Hematopoietic multipotent progenitor cell (in vitro differentiated cells): ENCODE measurements around the gene VSX2. TPM values are rescaled to one million over a fixed set of nuclear protein-coding genes. Genes with fewer than 3 reads are reported as not detected.

Experiments used
- DNase-seq, 3 donors: peaks; one replicate each; pipeline ENCODE4 v3.0.0-alpha.2; 2011 to 2015; ENCODE audit warnings: low read depth in 2 of 3, low spot score in 2 of 3
- small RNA-seq: library from RNA; depleted of rRNA; stranded (forward); fragments of <200 nt; gene quantifications from one replicate; pipeline ENCODE3, GENCODE V24; 2012
- total RNA-seq: library from RNA; depleted of rRNA; stranded (reverse); fragments of >200 nt; gene quantifications from one replicate; pipeline ENCODE4 v1.2.3, GENCODE V29; 2012

The VSX2 gene
- total RNA-seq, 1 donor = under 0.01 TPM

- no peak for DNase-seq
Measured at GRCh38 chr14:74297986-74298385, 58.7 kb downstream of the VSX2 start.

DNA sequence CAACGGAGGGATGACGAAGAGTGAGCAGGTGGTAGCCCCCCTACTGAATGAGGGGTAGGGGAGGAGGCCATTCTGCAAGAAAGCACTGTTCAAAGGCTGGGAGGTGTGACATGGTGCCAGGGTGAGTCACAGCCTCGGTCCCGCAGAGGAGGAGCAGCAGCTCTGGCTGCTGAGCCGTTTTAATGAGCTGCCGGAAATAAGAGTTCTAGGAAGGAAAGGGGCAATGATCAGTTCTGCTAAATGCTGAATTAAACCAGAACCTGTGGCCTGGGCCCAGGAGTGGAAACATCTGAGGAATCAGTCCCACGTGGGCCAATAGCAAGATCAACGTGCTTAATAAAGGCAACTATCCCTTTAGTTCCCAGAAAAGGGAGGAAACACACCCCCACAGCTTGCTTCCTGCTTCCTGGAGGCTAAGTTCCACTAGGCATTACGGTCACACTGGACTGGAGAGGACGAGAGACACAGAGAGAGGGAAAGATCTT is 59.9 kb downstream of the VSX2 start:
- no peak for DNase-seq

DNA sequence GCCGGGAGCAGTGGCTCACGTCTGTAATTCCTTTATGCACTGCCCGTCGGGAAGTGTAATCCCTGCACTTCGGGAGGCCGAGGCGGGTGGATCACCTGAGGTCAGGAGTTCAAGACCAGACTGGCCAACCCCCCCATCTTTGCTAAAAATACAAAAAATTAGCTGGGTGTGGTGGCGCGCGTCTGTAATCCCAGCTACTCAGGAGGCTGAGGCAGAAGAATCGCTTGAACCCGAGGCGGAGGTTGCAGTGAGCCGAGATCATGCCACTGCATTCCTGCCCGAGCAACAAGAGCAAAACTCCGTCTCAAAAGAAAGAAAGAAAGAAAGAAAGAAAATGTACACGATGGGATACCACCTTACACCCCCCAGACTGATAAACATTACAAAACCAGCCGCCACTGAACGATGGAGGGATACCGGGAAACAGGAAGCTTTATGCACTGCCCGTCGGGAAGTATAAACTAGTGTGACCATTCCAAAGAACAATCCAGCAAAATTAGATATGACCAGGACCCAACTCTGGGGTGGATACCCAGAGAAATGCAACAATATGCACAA is 62.4 kb downstream of the VSX2 start:
- DNase-seq = no peak

- peak; percentile 13 to 75 (median 53) for DNase-seq
Measured at GRCh38 chr14:74302152-74302628, 62.9 kb downstream of the VSX2 start.

- DNase-seq = peak; percentile 58 to 94 (median 93)
Measured at GRCh38 chr14:74302634-74303569, 63.7 kb downstream of the VSX2 start, which contains the start of gene ABCD4. ABCD4 (minus strand) TSS chr14:74302934; CDS start chr14:74302912, 22 bp downstream.

- no peak for DNase-seq
Measured at GRCh38 chr14:74308695-74309094, 69.4 kb downstream of the VSX2 start.

DNA sequence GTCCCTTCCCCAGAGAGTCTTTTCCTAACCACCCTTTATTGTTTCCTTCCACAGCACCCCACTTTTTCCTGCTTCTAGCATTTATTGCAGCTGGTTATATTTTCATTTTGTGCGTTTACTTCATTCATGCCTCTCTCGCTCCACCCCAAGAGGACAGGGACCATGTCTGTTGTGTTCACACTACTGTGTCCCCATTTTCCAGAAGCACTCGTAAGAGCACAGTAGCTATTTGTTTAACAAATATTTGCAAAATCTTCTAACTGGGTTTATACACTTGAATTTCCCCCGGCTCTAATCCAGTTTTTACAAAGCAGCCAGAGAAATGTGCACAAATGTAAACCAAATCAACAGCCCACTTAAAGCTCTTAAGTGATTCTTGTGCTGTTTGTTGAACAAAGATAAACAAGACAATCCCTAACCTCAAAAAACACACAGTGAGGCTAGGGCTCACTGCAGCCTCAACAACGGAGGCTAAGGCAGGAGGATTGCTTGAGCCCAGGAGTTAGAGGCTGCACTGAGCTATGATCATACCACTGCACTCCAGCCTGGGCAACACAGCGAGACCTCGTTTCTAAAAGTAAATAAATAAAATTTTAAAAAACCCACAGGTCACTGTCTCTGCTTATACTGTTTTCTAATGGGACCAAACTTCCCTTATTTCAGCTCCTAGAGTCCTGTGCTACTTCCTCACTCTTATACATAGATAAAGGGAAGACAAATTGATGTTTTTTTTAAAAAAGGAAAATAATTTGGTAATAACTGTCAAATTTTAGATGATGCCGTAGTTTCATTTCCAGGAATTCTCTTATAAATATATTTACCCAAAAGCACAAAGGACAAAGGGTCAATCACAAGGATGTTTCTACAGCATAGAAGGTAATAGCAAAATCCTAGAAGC is 70.1 kb downstream of the VSX2 start:
- DNase-seq = no peak

DNA sequence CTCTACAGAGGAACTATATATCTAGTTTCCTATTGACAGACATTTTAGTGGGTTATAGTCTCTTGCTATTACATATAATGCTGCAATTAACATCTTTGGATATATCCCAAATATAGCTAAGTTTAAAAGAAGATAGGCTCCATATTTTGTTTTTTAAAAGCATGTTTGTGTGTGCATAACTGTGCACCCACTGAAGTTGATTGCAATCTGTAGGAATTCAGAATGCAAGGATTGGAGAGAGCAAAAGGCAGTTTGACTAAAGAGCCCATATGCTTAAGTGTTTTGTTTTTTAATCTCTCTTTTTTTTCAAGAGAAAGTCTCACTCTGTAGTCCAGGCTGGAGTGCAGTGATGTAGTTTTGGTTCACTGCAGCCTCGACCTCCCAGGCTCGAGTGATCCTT is 72.9 kb downstream of the VSX2 start:
- no peak for DNase-seq

Small RNA genes lying within 50 kb of the gene (small RNA-seq; reads per million reads assigned to genes)
- gene AC006349.1 = not detected

Other genes starting within 250 kb of the VSX2 start
- 7.3 TPM for gene ENTPD5, start 220.2 kb upstream of the VSX2 start, total RNA-seq
- 1.6 TPM for gene BBOF1, start 220.1 kb upstream of the VSX2 start, total RNA-seq
- gene ALDH6A1, start 155.0 kb upstream of the VSX2 start, total RNA-seq = 20.5 TPM
- gene LIN52, start 154.5 kb upstream of the VSX2 start, total RNA-seq = 4.0 TPM
- 90.5 TPM for gene ABCD4, start 63.5 kb downstream of the VSX2 start, total RNA-seq
- under 0.01 TPM for gene VRTN, start 109.0 kb downstream of the VSX2 start, total RNA-seq
- gene SYNDIG1L, start 186.8 kb downstream of the VSX2 start, total RNA-seq = not detected